Activated T-helper 1 cell treated with Interleukin-2 at 50 U/mL for 16 hours (primary cell): Measurements from ENCODE around the gene LPIN1.

Experiments
- DNase-seq: peaks from one replicate; pipeline ENCODE4 v3.0.0-alpha.2; 2020; ENCODE audit warnings: low read depth

Gene LPIN1

GRCh38 chr2:11762031-11762430, 15.6 kb downstream of the LPIN1 start:
- no peak for DNase-seq

GRCh38 chr2:11762799-11763461, 16.5 kb downstream of the LPIN1 start:
- no peak for DNase-seq

GRCh38 chr2:11764359-11764758, 17.9 kb downstream of the LPIN1 start:
- no peak for DNase-seq

GRCh38 chr2:11764920-11765319, 18.5 kb downstream of the LPIN1 start:
- no peak for DNase-seq

GRCh38 chr2:11765501-11765900, 19.1 kb downstream of the LPIN1 start:
- no peak for DNase-seq

GRCh38 chr2:11766016-11766415, 19.6 kb downstream of the LPIN1 start:
- no peak for DNase-seq

GRCh38 chr2:11767779-11768178, 21.3 kb downstream of the LPIN1 start:
- DNase-seq = no peak

- DNase-seq = no peak
These were observed 22.5 kb downstream of the LPIN1 start for GRCh38 chr2:11768946-11769345.

GRCh38 chr2:11769516-11769915, 23.1 kb downstream of the LPIN1 start:
- no peak for DNase-seq

- no peak for DNase-seq
These were observed 24.2 kb downstream of the LPIN1 start for GRCh38 chr2:11770531-11771188.

GRCh38 chr2:11771971-11772615, 25.7 kb downstream of the LPIN1 start:
- no peak for DNase-seq

- DNase-seq = no peak
These were observed 26.7 kb downstream of the LPIN1 start for GRCh38 chr2:11773111-11773510.

- no peak for DNase-seq
These were observed 27.5 kb downstream of the LPIN1 start for GRCh38 chr2:11773747-11774525.

GRCh38 chr2:11774600-11774999, 28.2 kb downstream of the LPIN1 start:
- DNase-seq = no peak

GRCh38 chr2:11775384-11775783, 29.0 kb downstream of the LPIN1 start:
- DNase-seq = no peak

- no peak for DNase-seq
These were observed 30.8 kb downstream of the LPIN1 start for GRCh38 chr2:11777066-11777782.

GRCh38 chr2:11777886-11778415, 31.5 kb downstream of the LPIN1 start:
- no peak for DNase-seq

- DNase-seq = no peak
These were observed 32.0 kb downstream of the LPIN1 start for GRCh38 chr2:11778416-11778815.

GRCh38 chr2:11778923-11779757, 32.7 kb downstream of the LPIN1 start:
- peak; percentile 74 for DNase-seq

GRCh38 chr2:11781602-11782001, 35.2 kb downstream of the LPIN1 start:
- no peak for DNase-seq

GRCh38 chr2:11784280-11784679, 37.8 kb downstream of the LPIN1 start:
- DNase-seq = no peak
